IMR-90 (cell line): ENCODE data around the gene ARHGEF6. TPM values are rescaled to one million over a fixed set of nuclear protein-coding genes. Genes with fewer than 3 reads are reported as not detected.

ENCODE experiments used
- ATAC-seq: fragments of 200-7000 bp; cut with Tn5 transposase; 2 replicates; pipeline ENCODE4 v1.9.1; 2020; ENCODE audit warnings: low read depth, mild to moderate bottlenecking, moderate library complexity
- BruUV-seq: library from RNA; stranded (reverse); fragments of 400-500 nt; replicated peaks from 2 replicates; lab custom pipeline; 2021; lab: Mats Ljungman, UMichigan
- CTCF ChIA-PET: fragments of 300-600 bp; formaldehyde crosslinking; extraction: SDS; loops from one replicate; lab custom pipeline; 2021; ENCODE audit warnings: antibody characterized with exemption; lab: Yijun Ruan, JAX
- POLR2A ChIA-PET: fragments of 300-600 bp; sonication (Branson Sonifier 250); formaldehyde crosslinking; loops from one replicate; lab custom pipeline; 2022; ENCODE audit warnings: antibody characterized with exemption; ENCODE audit not compliant: unreplicated experiment; lab: Charles Lee
- DNase-seq: peaks from one replicate; pipeline ENCODE4 v3.0.0; 2013
- H2AFZ ChIP-seq: replicated peaks from 2 replicates; pipeline ENCODE3; 2013; ENCODE audit warnings: low read length, mild to moderate bottlenecking; ENCODE audit not compliant: poor library complexity
- H2AK5ac ChIP-seq: 2 replicates; pipeline ENCODE4 v1.6.1; 2013; ENCODE audit warnings: low read depth, low read length, inconsistent platforms
- H2AK9ac ChIP-seq: replicated peaks from 2 replicates; pipeline ENCODE3; 2013; ENCODE audit warnings: mild to moderate bottlenecking, low read depth, low read length, moderate library complexity; ENCODE audit not compliant: poor library complexity
- H2BK120ac ChIP-seq: 2 replicates; pipeline ENCODE4 v1.6.1; 2013; ENCODE audit warnings: low read depth, low read length, inconsistent platforms
- H2BK15ac ChIP-seq: 3 replicates; pipeline ENCODE4 v1.6.1; 2013; ENCODE audit warnings: low read depth, low read length, inconsistent platforms
- H2BK20ac ChIP-seq: 2 replicates; pipeline ENCODE4 v1.6.1; 2013; ENCODE audit warnings: low read depth, mild to moderate bottlenecking, inconsistent platforms, low read length, moderate library complexity
- H2BK5ac ChIP-seq: 2 replicates; pipeline ENCODE4 v1.6.1; 2013; ENCODE audit warnings: mild to moderate bottlenecking, low read depth, low read length, inconsistent platforms; ENCODE audit not compliant: poor library complexity, severe bottlenecking
- H3K14ac ChIP-seq: replicated peaks from 2 replicates; pipeline ENCODE4 v1.6.1; 2013; ENCODE audit warnings: low read depth, low read length, inconsistent platforms
- H3K18ac ChIP-seq: 2 replicates; pipeline ENCODE4 v1.6.1; 2013; ENCODE audit warnings: low read depth, low read length, control low read depth
- H3K23ac ChIP-seq: 2 replicates; pipeline ENCODE4 v1.6.1; 2013; ENCODE audit warnings: low read depth, low read length, inconsistent platforms
- H3K27ac ChIP-seq: 2 replicates; pipeline ENCODE4 v1.5.1; 2013; ENCODE audit warnings: mild to moderate bottlenecking, control low read depth, low read length; ENCODE audit not compliant: insufficient read depth
- H3K27me3 ChIP-seq: 2 replicates; pipeline ENCODE4 v1.6.1; 2013; ENCODE audit warnings: low read length; ENCODE audit not compliant: control insufficient read depth, insufficient read depth
- H3K36me3 ChIP-seq: 2 replicates; pipeline ENCODE4 v1.6.1; 2013; ENCODE audit warnings: low read length, mixed read lengths; ENCODE audit not compliant: control insufficient read depth, insufficient read depth
- H3K4ac ChIP-seq: 2 replicates; pipeline ENCODE4 v1.6.1; 2013; ENCODE audit warnings: low read depth, low read length, inconsistent platforms
- H3K4me1 ChIP-seq: 2 replicates; pipeline ENCODE4 v1.6.1; 2013; ENCODE audit warnings: low read length, mixed read lengths; ENCODE audit not compliant: control insufficient read depth, insufficient read depth
- H3K4me2 ChIP-seq: 2 replicates; pipeline ENCODE4 v1.6.1; 2013; ENCODE audit warnings: low read depth, mild to moderate bottlenecking, control low read depth, low read length, moderate library complexity
- H3K4me3 ChIP-seq: 2 replicates; pipeline ENCODE4 v1.5.1; 2013; ENCODE audit warnings: low read depth, mild to moderate bottlenecking, control low read depth, low read length, moderate library complexity; ENCODE audit not compliant: insufficient read depth
- H3K56ac ChIP-seq: 2 replicates; pipeline ENCODE4 v1.6.1; 2013; ENCODE audit warnings: low read length, inconsistent platforms; ENCODE audit not compliant: insufficient read depth; ENCODE audit errors: extremely low read depth
- H3K79me1 ChIP-seq, 2 experiments: 2 replicates each; pipeline ENCODE4 v1.6.1; 2013; ENCODE audit warnings: low read length in 2 of 2, inconsistent platforms in 1 of 2, low read depth in 1 of 2
- H3K9ac ChIP-seq: 2 replicates; pipeline ENCODE4 v1.6.1; 2013; ENCODE audit warnings: low read depth, low read length, control low read depth
- H3K9me1 ChIP-seq: 2 replicates; pipeline ENCODE4 v1.6.1; 2013; ENCODE audit warnings: low read length, inconsistent platforms; ENCODE audit not compliant: insufficient read depth
- H3K9me3 ChIP-seq: 2 replicates; pipeline ENCODE4 v1.6.1; 2013; ENCODE audit warnings: low read length; ENCODE audit not compliant: control insufficient read depth, insufficient read depth
- H4K20me1 ChIP-seq: 2 replicates; pipeline ENCODE4 v1.6.1; 2013; ENCODE audit warnings: low read length, inconsistent platforms; ENCODE audit not compliant: insufficient read depth
- H4K5ac ChIP-seq: 2 replicates; pipeline ENCODE4 v1.6.1; 2013; ENCODE audit warnings: mild to moderate bottlenecking, low read depth, low read length, control low read depth
- H4K8ac ChIP-seq, 2 experiments: 2 replicates each; pipeline ENCODE4 v1.6.1; 2013; ENCODE audit warnings: low read depth in 2 of 2, low read length in 2 of 2, control low read depth in 1 of 2, inconsistent platforms in 1 of 2
- H4K91ac ChIP-seq: 2 replicates; pipeline ENCODE4 v1.6.1; 2013; ENCODE audit warnings: low read depth, low read length, inconsistent platforms; ENCODE audit not compliant: insufficient read depth
- ELK1 ChIP-seq: fragments of 150-350 bp; IDR thresholded peaks from 2 replicates; pipeline ENCODE4 v1.6.1; 2016; ENCODE audit warnings: low read depth, mild to moderate bottlenecking, low read length, moderate library complexity, borderline replicate concordance
- MAFK ChIP-seq: IDR thresholded peaks from 2 replicates; pipeline ENCODE4 v1.6.1; 2012; ENCODE audit warnings: low read depth, low read length, improper control_type of control experiment
- WGBS, 2 experiments: methylation state at CpG; one replicate each; pipeline versions ENCODE4 v1.1.5 to v1.1.7; 2013; ENCODE audit warnings: missing lambda C conversion rate in 2 of 2; ENCODE audit not compliant: insufficient read length in 1 of 2; ENCODE audit errors: extremely low coverage in 2 of 2; 5-methylcytosine and 5-hydroxymethylcytosine counted together
- dilution Hi-C: fragments of 300-500 bp; cut with HindIII; formaldehyde crosslinking; loops from one replicate; pipeline ENCODE4 v1.14.3; 2018; ENCODE audit warnings: low sequenced_read_pairs; ENCODE audit not compliant: unreplicated experiment
- in situ Hi-C: fragments of 300-500 bp; cut with MboI; formaldehyde crosslinking; loops from 3 replicates; pipeline ENCODE4 v1.14.3; 2019; ENCODE audit warnings: low sequenced_read_pairs, inconsistent platforms, mixed read lengths
- intact Hi-C: fragments of 100-400 bp; cut with micrococcal nuclease; formaldehyde crosslinking; loops from 2 replicates; pipeline ENCODE4 v1.10.0; 2022
- polyA plus RNA-seq, 3 experiments: library from polyadenylated mRNA; depleted of rRNA; stranded (reverse); fragments of >200 nt; gene quantifications; 2 replicates each; pipeline ENCODE4 v1.2.3, GENCODE V29; 2012; ENCODE audit warnings: low replicate concordance in 1 of 3
- total RNA-seq: library from RNA; depleted of rRNA; stranded (reverse); fragments of >200 nt; gene quantifications from 2 replicates; pipeline ENCODE4 v1.2.3, GENCODE V29; 2012

The ARHGEF6 gene
- total and polyA plus RNA-seq, 2 of the 4 experiments (the other 2 are of a cell fraction): 2.1 to 2.7 TPM

- CTCF ChIA-PET: interaction anchor here (0.6 to 1.0 kb wide), 3 partner anchors 14 to 148 kb away, joined by 3 to 7 read pairs (median 3); no protein-coding TSS in a partner anchor
Measured at GRCh38 chrX:136710325-136710951, 70.3 kb downstream of the ARHGEF6 start.

More at GRCh38 chrX:136710325-136710951, 70.3 kb downstream of the ARHGEF6 start:
- Histone ChIP-seq H3K56ac (no peak overlapping the region), H2AK5ac (no peak overlapping the region), H3K4me2 (peak overlapping the region; percentile 74), H3K4ac (no peak overlapping the region), H4K91ac (no peak overlapping the region), H3K18ac (no peak overlapping the region), H3K36me3 (no peaks in the 10 kb centered on the region), H2BK15ac (no peak overlapping the region), H3K4me3 (no peak overlapping the region), H2BK5ac (no peak overlapping the region), H4K20me1 (no peaks in the 10 kb centered on the region), H3K14ac (no peak overlapping the region), H2BK20ac (no peak overlapping the region), H3K9me3 (no peaks in the 10 kb centered on the region), H3K23ac (no peak overlapping the region), H3K27me3 (no peaks in the 10 kb centered on the region), H3K9ac (no peak overlapping the region), H4K8ac (no peak overlapping the region), H4K5ac (no peak overlapping the region), H2AK9ac (no peak overlapping the region), H3K27ac (no peak overlapping the region), H3K4me1 (peaks cover 2% of the 10 kb centered on the region), H3K79me1 (no peaks in the 10 kb centered on the region), H2BK120ac (no peak overlapping the region), H3K9me1 (no peaks in the 10 kb centered on the region), H2AFZ (no peak overlapping the region)
- POLR2A ChIA-PET: no interaction called here
- TF ChIP-seq ELK1: no peak
- TF ChIP-seq MAFK: peak; percentile 78
- in situ Hi-C loops (loop anchor here (5.0 kb wide), 1 partner anchor 217 kb away; no protein-coding TSS in a partner anchor), intact Hi-C loops (no loop called here), dilution Hi-C loops (no loop called here)
- ATAC-seq: no peak
- no CpG with 5 or more reads among the region's 2 CpGs for WGBS, 2 experiments
- BruUV-seq: no TSS peak
- DNase-seq: peak; percentile 63
